GM12891 (cell line): Measurements from ENCODE around the gene RAD51AP2.

Source experiments
- POLR2A ChIP-seq: IDR thresholded peaks from 2 replicates; pipeline ENCODE4 v1.6.1; 2011; ENCODE audit warnings: low read depth, low read length, control low read depth
- POLR2AphosphoS5 ChIP-seq: IDR thresholded peaks from 2 replicates; pipeline ENCODE4 v1.6.1; 2011; ENCODE audit warnings: low read depth, low read length, control low read depth
- POU2F2 ChIP-seq: IDR thresholded peaks from 2 replicates; pipeline ENCODE4 v1.6.1; 2011; ENCODE audit warnings: low read depth, mild to moderate bottlenecking, control low read depth, low read length, moderate library complexity
- SPI1 ChIP-seq: IDR thresholded peaks from 2 replicates; pipeline ENCODE4 v1.6.1; 2011; ENCODE audit warnings: low read depth, low read length, control low read depth
- TAF1 ChIP-seq: IDR thresholded peaks from 2 replicates; pipeline ENCODE4 v1.6.1; 2011; ENCODE audit warnings: low read depth, low read length, control low read depth

- no peak for TF ChIP-seq POLR2AphosphoS5
- TF ChIP-seq POLR2A, result no peak
- no peak for TF ChIP-seq TAF1
- TF ChIP-seq POU2F2, result no peak
- no peak for TF ChIP-seq SPI1
These were observed 39.8 kb upstream of the RAD51AP2 start for GRCh38 chr2:17558053-17558452.
